K562 (cell line): ENCODE measurements around the gene SLC14A1. TPM values are rescaled to one million over a fixed set of nuclear protein-coding genes. Genes with fewer than 3 reads are reported as not detected.

Source experiments
- BACH1 ChIP-seq: fragments of 200-800 bp; sonication (Bioruptor generic); IDR thresholded peaks from 2 replicates; pipeline ENCODE4 v1.6.1; 2016; ENCODE audit warnings: missing genetic modification characterization, missing compliant biosample characterization
- CHCHD3 ChIP-seq: fragments of 250-450 bp; sonication (Bioruptor Pico); IDR thresholded peaks from 2 replicates; pipeline ENCODE4 v2.1.2; 2022; ENCODE audit warnings: mild to moderate bottlenecking
- DACH1 ChIP-seq: fragments of 450-650 bp; IDR thresholded peaks from 2 replicates; pipeline ENCODE4 v1.6.1; 2018; ENCODE audit not compliant: partially characterized antibody
- E2F3 ChIP-seq: fragments of 250-450 bp; sonication (Bioruptor Pico); IDR thresholded peaks from 2 replicates; pipeline ENCODE4 v1.4.0; 2020; ENCODE audit warnings: mild to moderate bottlenecking
- HNRNPLL ChIP-seq: fragments of 200-400 bp; formaldehyde crosslinking; IDR thresholded peaks from 2 replicates; pipeline ENCODE4 v1.6.1; 2017; ENCODE audit warnings: low read length, low read depth, mild to moderate bottlenecking; ENCODE audit not compliant: poor library complexity, severe bottlenecking
- KAT2B ChIP-seq: IDR thresholded peaks from one replicate; pipeline ENCODE4 v1.6.1; 2012; ENCODE audit warnings: low read depth, mild to moderate bottlenecking, control low read depth, inconsistent platforms, low read length, moderate library complexity
- MAFG ChIP-seq: fragments of 450-650 bp; conservative IDR thresholded peaks from 2 replicates; pipeline ENCODE4 v1.6.1; 2016; ENCODE audit warnings: missing genetic modification characterization, missing compliant biosample characterization
- NCOA1 ChIP-seq: fragments of 450-650 bp; IDR thresholded peaks from 2 replicates; pipeline ENCODE4 v1.6.1; 2016; ENCODE audit warnings: low read depth
- PHTF2 ChIP-seq: fragments of 250-450 bp; sonication (Bioruptor Pico); IDR thresholded peaks from 2 replicates; pipeline ENCODE4 v1.5.0; 2021; ENCODE audit warnings: mild to moderate bottlenecking
- RBM39 ChIP-seq: fragments of 200-400 bp; formaldehyde crosslinking; optimal IDR thresholded peaks from 2 replicates; pipeline ENCODE3; 2018; ENCODE audit warnings: low read depth, low read length
- SIRT6 ChIP-seq: IDR thresholded peaks from one replicate; pipeline ENCODE4 v1.6.1; 2012; ENCODE audit warnings: low read depth, mild to moderate bottlenecking, control low read depth, inconsistent platforms, low read length, moderate library complexity
- TBP ChIP-seq: optimal IDR thresholded peaks from 2 replicates; pipeline ENCODE3; 2011; ENCODE audit warnings: low read depth, low read length, improper control_type of control experiment
- ZNF324 ChIP-seq: fragments of 250-450 bp; sonication (Bioruptor Pico); IDR thresholded peaks from 2 replicates; pipeline ENCODE4 v1.4.0; 2020; ENCODE audit warnings: mild to moderate bottlenecking
- ZZZ3 ChIP-seq: fragments of 450-650 bp; IDR thresholded peaks from 2 replicates; pipeline ENCODE4 v1.6.1; 2016; ENCODE audit warnings: antibody characterized with exemption, mild to moderate bottlenecking, moderate library complexity
- polyA plus RNA-seq, 8 experiments: library from polyadenylated mRNA; depleted of rRNA in 4 of 8; stranded (reverse) in 5 of 8; unstranded in 3 of 8; fragments of >200 nt; fragmentation: Nextera tagmentation in 2 of 8; fragmentation: Illumina TruSeq in 1 of 8; extraction: Ambion mirVana in 2 of 8; extraction: Trizol in 1 of 8; gene quantifications; 2 replicates each; pipeline versions ENCODE4 v1.2.1 to v1.2.3, GENCODE V29; 2011 to 2014; ENCODE audit warnings: inconsistent platforms in 1 of 8, missing spikeins in 1 of 8
- total RNA-seq, 7 experiments: library from RNA; depleted of rRNA in 6 of 7; stranded (reverse); fragments of >200 nt in 6 of 7; fragmentation: Illumina TruSeq in 2 of 7; extraction: Trizol in 2 of 7; gene quantifications; 2 replicates each; pipeline versions ENCODE4 v1.2.1 to v1.2.3, GENCODE V29; 2011 to 2021; ENCODE audit warnings: low replicate concordance in 1 of 7
- TF ChIP-seq, protein P1 (sequence below): sonication (generic); formaldehyde crosslinking; IDR thresholded peaks from 2 replicates; pipeline ENCODE4 v1.8.1; 2023; ENCODE audit warnings: mild to moderate bottlenecking, missing genetic modification reagents, moderate library complexity
- TF ChIP-seq, protein P2 (sequence below), 2 experiments: fragments of 450-650 bp; IDR thresholded peaks; 2 replicates each; pipeline ENCODE4 v1.6.1; 2016; ENCODE audit warnings: mild to moderate bottlenecking in 2 of 2, borderline replicate concordance in 1 of 2, low read depth in 1 of 2, moderate library complexity in 1 of 2
- TF ChIP-seq, protein P3 (sequence below): fragments of 250-450 bp; sonication (Bioruptor Pico); IDR thresholded peaks from 2 replicates; pipeline ENCODE4 v1.5.0; 2022; ENCODE audit warnings: mild to moderate bottlenecking
- TF ChIP-seq, protein P4 (sequence below): sonication (generic); formaldehyde crosslinking; IDR thresholded peaks from 2 replicates; pipeline ENCODE4 v1.9.0; 2022; ENCODE audit warnings: mild to moderate bottlenecking, missing genetic modification reagents

The SLC14A1 gene
- total and polyA plus RNA-seq, 9 of the 15 experiments (the other 6 are each of a cell fraction or from before 2014, with no cell fraction given), result 0.14 to 0.40 (median 0.20) TPM; not detected in 6

DNA sequence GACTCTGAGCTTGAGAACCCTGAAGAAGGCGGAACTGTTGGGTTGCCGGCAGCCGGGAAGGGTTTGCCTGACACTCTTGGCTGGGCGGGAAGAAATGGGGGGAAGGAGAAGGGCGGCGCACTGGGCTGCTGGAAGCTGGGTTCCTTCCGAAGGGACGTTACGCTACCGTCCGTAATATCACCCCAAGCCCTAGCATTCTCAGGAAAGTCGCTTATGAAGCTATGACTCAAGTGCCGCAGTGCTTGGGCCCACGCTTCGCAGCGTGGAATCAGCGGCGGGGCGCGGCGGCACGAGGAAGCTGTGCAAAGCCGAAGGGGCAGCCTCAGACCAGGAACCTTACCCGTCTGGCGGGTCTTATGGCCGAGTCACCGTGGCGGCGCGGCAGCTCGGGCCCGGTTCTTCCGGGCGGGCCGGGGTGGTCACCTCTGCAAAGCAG lies 51.3 kb downstream of the SLC14A1 start (continued):
- TF ChIP-seq, protein P1, sequence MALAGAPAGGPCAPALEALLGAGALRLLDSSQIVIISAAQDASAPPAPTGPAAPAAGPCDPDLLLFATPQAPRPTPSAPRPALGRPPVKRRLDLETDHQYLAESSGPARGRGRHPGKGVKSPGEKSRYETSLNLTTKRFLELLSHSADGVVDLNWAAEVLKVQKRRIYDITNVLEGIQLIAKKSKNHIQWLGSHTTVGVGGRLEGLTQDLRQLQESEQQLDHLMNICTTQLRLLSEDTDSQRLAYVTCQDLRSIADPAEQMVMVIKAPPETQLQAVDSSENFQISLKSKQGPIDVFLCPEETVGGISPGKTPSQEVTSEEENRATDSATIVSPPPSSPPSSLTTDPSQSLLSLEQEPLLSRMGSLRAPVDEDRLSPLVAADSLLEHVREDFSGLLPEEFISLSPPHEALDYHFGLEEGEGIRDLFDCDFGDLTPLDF, result 0 out of 2 replicates have a peak, but pooled peaks have one; percentile 33
- TF ChIP-seq KAT2B (no peak), E2F3 (CRISPR knock-in tag) (0 out of 2 replicates have a peak, but pooled peaks have one; percentile 56), MAFG (tag) (no peak), NCOA1 (peak; percentile 75; the same call in 1 of the 2 replicates), RBM39 (no peak), ZZZ3 (no peak), TBP (peak; percentile 47), ZNF324 (CRISPR knock-in tag) (no peak), SIRT6 (no peak), PHTF2 (no peak), BACH1 (tag) (no peak), HNRNPLL (peak; percentile 56), DACH1 (no peak), CHCHD3 (CRISPR knock-in tag) (no peak)
- TF ChIP-seq, protein P2, sequence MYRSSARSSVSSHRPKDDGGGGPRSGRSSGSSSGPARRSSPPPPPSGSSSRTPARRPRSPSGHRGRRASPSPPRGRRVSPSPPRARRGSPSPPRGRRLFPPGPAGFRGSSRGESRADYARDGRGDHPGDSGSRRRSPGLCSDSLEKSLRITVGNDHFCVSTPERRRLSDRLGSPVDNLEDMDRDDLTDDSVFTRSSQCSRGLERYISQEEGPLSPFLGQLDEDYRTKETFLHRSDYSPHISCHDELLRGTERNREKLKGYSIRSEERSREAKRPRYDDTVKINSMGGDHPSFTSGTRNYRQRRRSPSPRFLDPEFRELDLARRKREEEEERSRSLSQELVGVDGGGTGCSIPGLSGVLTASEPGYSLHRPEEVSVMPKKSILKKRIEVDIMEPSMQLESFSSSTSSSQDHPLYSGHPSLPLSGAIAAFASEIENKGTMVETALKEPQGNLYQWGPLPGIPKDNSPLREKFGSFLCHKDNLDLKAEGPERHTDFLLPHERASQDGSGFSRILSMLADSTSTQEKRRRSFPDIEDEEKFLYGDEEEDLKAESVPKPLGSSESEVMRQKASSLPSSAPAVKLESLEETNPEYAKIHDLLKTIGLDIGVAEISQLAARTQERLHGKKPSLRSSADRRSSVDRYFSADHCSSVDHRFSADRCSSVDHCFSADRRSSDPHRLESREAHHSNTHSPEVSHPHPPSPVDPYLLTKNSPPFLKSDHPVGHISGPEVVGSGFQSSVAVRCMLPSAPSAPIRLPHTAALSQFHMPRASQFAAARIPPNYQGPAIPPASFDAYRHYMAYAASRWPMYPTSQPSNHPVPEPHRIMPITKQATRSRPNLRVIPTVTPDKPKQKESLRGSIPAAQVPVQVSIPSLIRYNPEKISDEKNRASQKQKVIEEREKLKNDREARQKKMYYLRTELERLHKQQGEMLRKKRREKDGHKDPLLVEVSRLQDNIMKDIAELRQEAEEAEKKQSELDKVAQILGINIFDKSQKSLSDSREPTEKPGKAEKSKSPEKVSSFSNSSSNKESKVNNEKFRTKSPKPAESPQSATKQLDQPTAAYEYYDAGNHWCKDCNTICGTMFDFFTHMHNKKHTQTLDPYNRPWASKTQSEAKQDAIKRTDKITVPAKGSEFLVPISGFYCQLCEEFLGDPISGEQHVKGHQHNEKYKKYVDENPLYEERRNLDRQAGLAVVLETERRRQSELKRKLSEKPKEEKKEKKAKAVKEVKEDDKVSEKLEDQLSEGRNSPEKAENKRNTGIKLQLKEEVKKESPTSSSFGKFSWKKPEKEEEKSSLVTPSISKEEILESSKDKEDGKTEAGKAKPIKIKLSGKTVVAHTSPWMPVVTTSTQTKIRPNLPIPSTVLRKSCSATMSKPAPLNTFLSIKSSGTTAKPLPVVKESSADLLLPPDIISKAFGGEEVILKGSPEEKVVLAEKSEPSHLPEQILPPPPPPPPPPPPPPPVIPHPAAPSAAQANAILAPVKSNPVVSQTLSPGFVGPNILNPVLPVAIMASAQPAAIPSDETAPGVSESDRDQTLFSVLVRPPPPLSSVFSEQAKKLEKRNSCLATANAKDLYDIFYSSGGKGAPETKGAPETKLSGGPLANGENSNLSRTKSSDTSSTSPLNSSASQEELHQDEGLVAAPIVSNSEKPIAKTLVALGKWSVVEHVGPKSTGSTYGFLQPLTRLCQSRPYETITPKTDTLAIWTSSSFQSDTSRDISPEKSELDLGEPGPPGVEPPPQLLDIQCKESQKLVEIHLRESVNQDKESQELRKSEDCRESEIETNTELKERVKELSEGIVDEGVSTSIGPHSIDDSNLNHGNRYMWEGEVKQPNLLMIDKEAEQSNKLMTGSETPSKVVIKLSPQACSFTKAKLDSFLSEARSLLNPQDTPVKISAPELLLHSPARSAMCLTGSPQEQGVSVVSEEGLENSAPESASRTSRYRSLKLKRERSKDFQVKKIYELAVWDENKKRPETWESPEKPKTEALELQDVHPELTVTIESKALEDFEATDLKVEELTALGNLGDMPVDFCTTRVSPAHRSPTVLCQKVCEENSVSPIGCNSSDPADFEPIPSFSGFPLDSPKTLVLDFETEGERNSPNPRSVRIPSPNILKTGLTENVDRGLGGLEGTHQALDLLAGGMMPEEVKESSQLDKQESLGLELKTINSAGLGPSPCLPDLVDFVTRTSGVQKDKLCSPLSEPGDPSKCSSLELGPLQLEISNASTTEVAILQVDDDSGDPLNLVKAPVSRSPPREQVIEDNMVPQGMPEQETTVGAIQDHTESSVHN (IDR thresholded peaks at IDR 0.05; ENCODE audit: borderline replicate concordance in 1 of 2, low read depth in 1 of 2), result no peak
- TF ChIP-seq, protein P3, sequence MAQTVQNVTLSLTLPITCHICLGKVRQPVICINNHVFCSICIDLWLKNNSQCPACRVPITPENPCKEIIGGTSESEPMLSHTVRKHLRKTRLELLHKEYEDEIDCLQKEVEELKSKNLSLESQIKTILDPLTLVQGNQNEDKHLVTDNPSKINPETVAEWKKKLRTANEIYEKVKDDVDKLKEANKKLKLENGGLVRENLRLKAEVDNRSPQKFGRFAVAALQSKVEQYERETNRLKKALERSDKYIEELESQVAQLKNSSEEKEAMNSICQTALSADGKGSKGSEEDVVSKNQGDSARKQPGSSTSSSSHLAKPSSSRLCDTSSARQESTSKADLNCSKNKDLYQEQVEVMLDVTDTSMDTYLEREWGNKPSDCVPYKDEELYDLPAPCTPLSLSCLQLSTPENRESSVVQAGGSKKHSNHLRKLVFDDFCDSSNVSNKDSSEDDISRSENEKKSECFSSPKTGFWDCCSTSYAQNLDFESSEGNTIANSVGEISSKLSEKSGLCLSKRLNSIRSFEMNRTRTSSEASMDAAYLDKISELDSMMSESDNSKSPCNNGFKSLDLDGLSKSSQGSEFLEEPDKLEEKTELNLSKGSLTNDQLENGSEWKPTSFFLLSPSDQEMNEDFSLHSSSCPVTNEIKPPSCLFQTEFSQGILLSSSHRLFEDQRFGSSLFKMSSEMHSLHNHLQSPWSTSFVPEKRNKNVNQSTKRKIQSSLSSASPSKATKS (CRISPR knock-in tag), result no peak
- TF ChIP-seq, protein P4, sequence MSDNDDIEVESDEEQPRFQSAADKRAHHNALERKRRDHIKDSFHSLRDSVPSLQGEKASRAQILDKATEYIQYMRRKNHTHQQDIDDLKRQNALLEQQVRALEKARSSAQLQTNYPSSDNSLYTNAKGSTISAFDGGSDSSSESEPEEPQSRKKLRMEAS (CRISPR knock-in tag), result no peak
